Hematopoietic multipotent progenitor cell treated with erythropoietin and hydrocortisone succinate and interleukin-3 and kit ligand, for 15 days (in vitro differentiated cells): Measurements from ENCODE around the gene FAM228B.
"Not testable (repeated sequence)": the region's sequence is repeated elsewhere in the genome, so short reads cannot be mapped to it uniquely, and the experiment has no call there.

ENCODE experiments used
- DNase-seq: peaks from one replicate; pipeline ENCODE4 v3.0.0-alpha.2; 2015; ENCODE audit warnings: low spot score

FAM228B gene

DNA sequence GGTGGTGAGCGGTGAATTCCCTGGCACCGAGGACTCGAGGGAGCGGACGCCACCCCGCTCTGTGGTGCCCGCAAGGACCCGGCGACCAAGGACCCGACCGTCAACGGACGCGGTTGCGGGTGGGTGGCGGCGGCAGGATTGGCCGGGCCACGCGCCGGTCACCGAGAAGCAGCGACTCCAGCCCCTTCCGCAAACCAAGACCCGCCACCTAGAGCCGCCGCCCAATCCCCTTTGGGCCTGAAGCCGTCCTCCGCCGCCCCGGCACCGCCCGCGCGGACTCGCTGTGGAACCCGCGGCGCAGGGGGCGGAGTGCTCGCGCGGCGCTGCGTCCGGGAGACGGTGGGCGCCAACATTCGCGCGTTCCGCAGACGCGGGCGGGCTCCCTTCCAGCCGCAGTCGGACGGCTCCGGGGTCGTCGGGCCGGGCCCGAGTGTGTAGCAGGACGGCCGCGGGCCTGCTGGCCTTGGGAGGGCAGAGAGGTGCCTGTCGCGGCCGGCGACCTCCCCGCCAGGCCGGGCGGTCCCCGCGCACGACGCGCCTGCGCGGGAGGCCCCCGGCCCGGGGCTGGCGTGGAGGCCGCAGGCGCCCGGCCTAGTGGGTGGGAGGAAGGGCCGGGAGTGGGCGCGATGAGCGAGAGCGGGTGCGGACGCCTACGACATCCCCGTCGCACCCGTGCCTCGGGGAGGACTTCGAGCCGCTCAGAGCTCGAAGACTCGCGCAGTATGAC, at the start of gene FAM228B, which contains the start of gene PFN4:
FAM228B (plus strand) TSS at position 275 of the 727 bp plus-strand sequence. CDS start 893 bp downstream, outside the sequence.
PFN4 (minus strand) TSS at position 140 of the 727 bp plus-strand sequence. CDS start 799 bp downstream, outside the sequence.
- DNase-seq, result peak; percentile 52

DNA sequence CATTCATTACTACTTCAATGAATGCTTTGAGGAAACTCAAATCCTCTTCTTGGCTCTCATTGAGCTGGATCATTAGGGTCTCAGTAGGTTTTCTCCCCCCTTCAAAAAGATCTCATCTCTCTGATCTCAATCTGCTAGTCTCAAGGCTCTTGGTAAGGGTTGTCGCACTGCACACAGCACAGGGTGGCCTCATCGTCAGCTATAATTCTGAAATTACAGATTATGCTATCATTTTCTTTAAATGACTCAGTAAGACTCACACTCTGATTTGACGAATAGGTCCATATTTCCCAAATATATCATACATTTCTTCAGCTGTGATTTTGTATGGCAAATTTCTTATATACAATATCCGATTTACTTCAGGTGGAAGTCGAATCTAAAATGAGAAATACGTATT, 49.5 kb upstream of the FAM228B start:
- DNase-seq, result no peak

GRCh38 chr2:24075259-24075658, 48.0 kb upstream of the FAM228B start:
- no peak for DNase-seq

GRCh38 chr2:24075915-24076848, 47.1 kb upstream of the FAM228B start, which contains the start of gene SF3B6:
Gene SF3B6, minus strand, starts transcription at chr2:24076326. Its CDS starts 97 bp downstream, at chr2:24076229.
- peak; percentile 99 for DNase-seq

- DNase-seq, result no peak
These were observed 46.3 kb upstream of the FAM228B start for GRCh38 chr2:24076849-24077534.

DNA sequence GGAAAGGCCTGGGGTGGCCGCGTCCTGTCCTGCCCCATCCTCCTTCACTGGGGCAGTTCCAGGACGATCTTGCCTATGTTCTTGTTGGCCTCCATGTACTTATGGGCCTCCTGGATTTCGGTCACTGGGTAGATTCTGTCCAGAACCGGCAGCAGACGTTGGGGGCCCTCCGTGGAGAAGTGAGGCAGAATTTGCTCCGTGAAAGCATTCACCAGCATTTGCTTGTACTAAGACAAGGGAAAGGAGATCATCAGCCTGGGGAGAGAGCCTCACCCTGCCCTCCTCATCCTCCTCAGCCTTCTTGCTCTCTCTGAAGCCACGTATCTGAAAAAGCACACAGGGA, 45.8 kb upstream of the FAM228B start:
- DNase-seq, result no peak

GRCh38 chr2:24077879-24078278, 45.4 kb upstream of the FAM228B start:
- DNase-seq, result no peak

- no peak for DNase-seq
These were observed 42.6 kb upstream of the FAM228B start for GRCh38 chr2:24080701-24081100.

DNA sequence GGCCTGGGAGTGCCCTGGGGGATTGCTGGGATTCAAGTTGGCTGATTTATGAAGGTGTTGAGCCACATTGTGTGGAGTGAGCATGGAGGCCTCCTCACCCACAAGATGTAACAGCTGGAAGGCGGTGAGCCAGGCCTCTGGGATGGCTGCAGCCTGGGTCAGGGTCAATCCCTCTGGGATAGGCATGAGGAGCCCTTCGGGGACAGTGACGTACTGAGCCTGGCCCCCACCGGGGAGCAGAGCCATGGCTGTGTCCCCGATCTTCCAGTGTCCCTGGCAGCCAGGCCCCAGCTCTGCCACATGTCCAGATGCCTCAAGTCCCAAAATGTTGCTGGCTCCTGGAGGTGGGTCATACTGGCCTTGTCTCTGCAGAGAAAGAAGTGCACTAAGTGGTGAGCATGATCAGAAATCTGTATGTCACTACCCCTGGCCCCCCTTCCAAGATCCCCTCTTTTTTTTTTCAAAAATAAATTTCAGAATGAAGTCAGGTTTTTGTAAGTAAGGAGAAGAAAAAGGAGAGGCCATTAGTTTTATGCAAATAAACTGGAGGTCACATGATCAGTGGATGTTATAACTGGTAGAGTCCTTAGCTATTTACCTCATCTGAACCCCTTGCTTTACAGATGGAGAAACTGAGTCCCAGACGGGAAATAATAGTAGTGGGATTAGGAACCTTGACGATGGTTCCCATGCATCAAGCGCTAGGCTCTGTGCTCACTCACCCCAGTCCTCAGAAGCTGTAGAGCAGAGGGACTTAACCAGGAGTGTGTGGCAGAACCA, 40.3 kb upstream of the FAM228B start:
- DNase-seq, result no peak

DNA sequence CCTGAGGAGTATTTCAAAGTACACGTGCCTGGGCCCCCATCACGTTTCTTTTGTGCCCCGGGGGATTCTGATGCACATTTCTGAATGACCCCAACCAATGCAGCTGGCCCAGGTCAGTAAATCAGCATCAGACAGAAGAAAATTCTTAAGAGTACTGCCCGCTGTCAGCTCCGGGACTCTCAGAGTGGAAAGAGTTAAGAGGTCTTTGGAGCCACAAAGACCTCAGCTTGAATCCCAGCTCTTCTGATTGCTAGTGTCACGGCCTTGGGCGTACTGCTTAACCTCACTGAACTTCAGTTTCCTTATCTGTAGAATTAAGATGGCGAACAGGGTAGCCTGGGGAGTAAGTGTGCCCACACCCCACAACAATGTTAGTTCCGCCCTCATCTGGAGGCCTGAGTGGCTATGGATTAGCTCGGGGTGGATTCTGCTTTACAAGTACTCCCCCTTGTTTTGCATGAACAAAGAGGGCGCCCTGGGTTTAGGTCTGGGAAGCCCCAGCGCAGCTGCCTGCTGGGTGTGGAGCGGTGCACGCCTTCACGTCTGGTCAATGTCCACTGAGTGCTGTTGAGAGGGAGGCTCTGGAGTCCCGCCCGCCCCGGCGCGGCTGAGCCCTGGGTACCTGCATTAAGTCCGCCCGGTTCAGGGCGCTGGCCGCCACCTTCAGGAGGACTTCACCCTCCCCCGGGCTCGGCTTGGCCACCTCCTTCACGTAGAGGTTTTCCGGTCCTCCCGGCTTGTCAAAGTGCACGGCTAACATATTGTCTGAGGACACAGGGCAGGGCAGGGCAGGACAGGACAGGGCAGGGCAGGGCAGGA, 39.5 kb upstream of the FAM228B start:
- DNase-seq, result peak; percentile 84

GRCh38 chr2:24084386-24085199, 38.7 kb upstream of the FAM228B start, which contains the start of gene TP53I3:
Gene TP53I3, minus strand, starts transcription at chr2:24084834. Its CDS starts 508 bp downstream, at chr2:24084326.
- DNase-seq, result peak; percentile 86

DNA sequence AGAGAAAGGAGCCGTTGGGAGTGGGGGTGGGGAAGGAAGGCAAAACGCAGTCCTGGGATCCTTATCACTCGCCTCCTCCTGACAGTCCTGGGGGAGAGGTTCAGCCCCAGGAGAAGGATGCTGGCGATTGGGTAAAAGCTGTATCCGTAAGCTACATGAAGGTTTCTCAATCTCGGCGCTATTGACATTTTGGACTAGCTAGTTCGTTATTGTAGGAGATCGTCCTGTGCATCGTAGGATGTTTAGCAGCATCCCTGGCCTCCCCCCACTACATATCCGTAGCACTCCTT, 38.1 kb upstream of the FAM228B start:
- DNase-seq, result no peak

- no peak for DNase-seq
These were observed 37.0 kb upstream of the FAM228B start for GRCh38 chr2:24086241-24086640.

GRCh38 chr2:24087032-24087431, 36.2 kb upstream of the FAM228B start:
- no peak for DNase-seq

GRCh38 chr2:24088821-24089359, 34.4 kb upstream of the FAM228B start:
- DNase-seq, result no peak

DNA sequence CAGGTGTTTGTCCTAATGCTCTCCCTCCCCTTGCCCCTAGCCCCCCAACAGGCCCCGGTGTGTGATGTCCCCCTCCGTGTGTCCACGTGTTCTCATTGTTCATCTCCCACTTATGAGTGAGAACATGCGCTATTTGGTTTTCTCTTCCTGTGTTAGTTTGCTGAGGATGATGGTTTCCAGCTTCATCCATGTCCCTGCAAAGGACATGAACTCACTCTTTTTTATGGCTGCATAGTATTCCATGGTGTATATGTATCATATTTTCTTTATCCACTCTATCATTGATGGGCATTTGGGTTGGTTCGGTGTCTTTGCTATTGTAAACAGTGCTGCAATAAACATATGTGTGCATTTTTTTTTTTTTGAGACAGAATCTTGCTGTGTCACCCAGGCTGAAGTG, 30.0 kb upstream of the FAM228B start:
- not testable (repeated sequence) for DNase-seq

DNA sequence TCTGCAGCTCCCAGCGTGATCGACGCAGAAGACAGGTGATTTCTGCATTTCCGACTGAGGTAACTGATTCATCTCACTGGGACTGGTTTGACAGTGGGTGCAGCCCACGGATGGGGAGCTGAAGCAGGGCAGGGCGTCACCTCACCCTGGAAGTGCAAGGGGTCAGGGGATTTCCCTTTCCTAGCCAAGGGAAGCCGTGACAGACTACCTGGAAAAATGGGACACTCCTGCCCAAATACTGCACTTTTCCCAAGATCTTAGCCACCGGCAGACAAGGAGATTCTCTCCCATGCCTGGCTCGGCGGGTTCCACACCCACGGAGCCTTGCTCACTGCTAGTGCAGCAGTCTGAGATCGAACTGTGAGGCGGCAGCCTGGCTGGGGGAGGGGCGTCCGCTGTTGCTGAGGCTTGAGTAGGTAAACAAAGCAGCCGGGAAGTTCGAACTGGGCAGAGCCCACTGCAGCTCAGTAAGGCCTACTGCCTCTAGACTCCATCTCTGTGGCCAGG, 28.0 kb upstream of the FAM228B start:
- not testable (repeated sequence) for DNase-seq

GRCh38 chr2:24100732-24101131, 22.5 kb upstream of the FAM228B start:
- DNase-seq, result not testable (repeated sequence)

GRCh38 chr2:24101992-24102391, 21.3 kb upstream of the FAM228B start:
- no peak for DNase-seq
